Thyroid gland (tissue), 4 donors: Measurements from ENCODE around the gene ZMYND12.

Source experiments
- CTCF ChIP-seq, 6 experiments: fragments of 200-600 bp in 3 of 6; fragments of 450-650 bp in 3 of 6; sonication (generic) in 3 of 6; IDR thresholded peaks; one replicate each; pipeline ENCODE4 v1.5.1; 2016 to 2019; ENCODE audit warnings: antibody characterized with exemption in 6 of 6, mild to moderate bottlenecking in 2 of 6, inconsistent platforms in 1 of 6, moderate library complexity in 1 of 6
- POLR2A ChIP-seq, 2 donors: fragments of 450-650 bp; IDR thresholded peaks; one replicate each; pipeline ENCODE4 v1.6.1; 2017; ENCODE audit warnings: antibody characterized with exemption in 2 of 2, mild to moderate bottlenecking in 2 of 2, moderate library complexity in 1 of 2

GRCh38 chr1:42399315-42400100 lies 56.3 kb downstream of the ZMYND12 start:
- no peak for TF ChIP-seq CTCF (IDR thresholded peaks at IDR 0.05)
- no peak for TF ChIP-seq POLR2A (IDR thresholded peaks at IDR 0.05)
